GM19238 (cell line): ENCODE results near the gene DNAJC13.
A peak's percentile ranks its signal among the peaks of the same experiment; 100 is the strongest.
"Not testable (repeated sequence)": the region's sequence is repeated elsewhere in the genome, so short reads cannot be mapped to it uniquely, and the experiment has no call there.

ENCODE experiments used
- DNase-seq: peaks from one replicate; pipeline ENCODE4 v3.0.0; 2011; ENCODE audit warnings: low spot score; ENCODE audit not compliant: insufficient read length

DNAJC13 gene

DNA sequence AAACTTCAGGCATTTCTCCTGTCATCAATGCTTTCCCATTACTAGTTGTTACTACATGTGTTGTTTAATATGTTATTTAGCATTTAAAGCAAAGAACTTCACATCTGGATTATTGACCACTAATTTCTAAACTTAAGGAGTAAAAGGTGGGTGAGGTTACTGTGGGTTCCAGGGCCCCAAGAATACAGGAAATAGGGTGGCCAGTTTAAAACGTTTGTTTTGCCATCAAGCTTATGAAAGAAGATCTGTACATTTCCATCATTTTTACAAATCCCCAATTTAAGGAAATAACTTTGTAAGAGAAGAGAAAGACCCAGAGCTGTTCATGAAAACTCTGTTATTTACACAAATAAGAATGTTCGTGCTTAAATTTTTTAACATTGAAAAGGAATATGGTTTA, 125.3 kb downstream of the DNAJC13 start:
- DNase-seq = no peak

DNA sequence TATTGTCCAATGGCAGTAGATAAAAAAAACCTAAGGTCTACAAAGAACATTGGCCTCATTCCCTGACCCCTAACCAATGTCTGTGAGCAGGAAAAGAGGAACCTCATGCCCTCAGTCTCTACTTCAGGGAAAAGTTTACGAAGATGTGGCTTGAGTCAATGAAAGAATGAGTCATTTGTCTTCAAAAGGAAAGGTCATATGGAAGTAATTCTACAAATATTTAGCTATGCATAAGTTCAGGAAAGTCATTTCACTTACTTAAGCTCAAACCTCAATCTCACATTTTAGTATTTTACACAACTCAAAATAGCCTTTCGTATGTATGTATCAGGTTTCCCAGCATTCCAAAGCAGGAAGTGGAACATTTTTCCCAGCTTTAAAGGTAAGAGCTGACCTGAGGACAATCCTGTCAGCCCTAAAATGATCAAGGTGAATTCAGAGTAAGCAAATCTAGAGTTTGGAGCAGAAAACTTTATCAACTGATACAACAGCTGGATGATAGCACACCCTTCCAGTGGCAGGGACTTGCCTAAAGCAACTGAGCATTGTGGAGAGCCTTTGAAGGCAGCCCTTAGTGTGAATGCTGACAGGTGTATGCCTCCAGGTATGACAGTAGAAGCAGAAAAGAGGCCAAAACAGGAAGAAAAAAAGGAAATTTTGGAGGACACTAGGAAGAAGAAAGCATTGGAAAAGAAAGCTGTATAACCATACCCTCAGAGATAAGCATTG, 125.9 kb downstream of the DNAJC13 start:
- DNase-seq = no peak

DNA sequence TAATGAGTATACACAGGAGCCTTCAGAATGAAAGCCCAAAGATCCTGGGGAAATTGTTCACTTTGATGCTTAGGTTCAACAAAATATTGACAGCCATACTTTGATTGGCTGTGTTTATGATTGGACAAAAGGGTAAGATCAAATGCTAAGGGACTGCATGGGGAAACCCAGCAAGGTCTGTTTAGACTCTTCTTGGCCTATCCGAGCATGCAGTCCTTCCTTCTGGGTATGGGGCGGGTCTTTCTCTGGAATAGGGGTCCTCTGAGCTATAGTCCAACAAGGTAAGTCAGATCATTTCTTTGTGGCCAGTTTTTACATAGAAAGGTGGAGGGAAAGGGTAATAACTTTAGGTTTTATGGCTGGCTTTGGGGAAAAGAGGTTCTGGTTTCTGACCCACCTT, 126.8 kb downstream of the DNAJC13 start:
- no peak for DNase-seq

DNA sequence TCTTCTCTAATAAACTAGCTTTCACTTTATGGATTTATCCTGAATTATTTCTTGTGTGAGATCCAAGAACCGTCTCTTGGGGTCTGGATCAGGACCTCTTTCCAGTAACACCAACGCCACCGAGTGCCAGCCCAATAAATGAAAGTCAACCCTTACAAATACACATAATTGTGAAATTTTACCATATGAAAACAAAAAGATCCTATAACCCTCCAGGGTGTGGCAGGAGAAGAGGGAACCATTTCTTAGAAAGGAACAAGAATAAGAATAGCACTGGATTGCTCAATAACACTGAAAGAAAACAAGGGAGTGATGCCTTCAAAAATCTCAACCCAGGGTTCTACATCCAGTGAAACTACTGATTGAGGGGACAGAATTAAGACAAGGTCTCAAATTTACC, 128.2 kb downstream of the DNAJC13 start:
- DNase-seq = no peak

DNA sequence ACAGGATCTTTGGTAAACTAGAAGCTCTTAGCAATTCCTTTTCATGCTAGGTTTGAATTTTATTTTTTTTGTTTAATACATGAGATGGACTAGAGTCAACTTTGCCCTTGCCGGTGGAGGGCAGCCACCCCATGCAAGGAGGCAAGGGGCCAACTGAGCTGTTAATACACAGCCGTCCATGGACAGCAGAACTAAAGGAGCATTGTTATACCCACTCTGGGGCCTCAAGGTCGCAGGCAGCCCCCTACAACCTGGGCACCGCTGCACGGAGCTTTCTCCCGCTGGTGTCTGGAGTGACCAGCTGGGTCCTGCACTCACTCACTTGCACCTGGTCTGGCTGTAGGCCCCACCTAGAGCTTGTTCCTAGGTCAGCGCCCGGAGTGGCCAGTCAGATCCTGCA, 131.9 kb downstream of the DNAJC13 start:
- DNase-seq = no peak

DNA sequence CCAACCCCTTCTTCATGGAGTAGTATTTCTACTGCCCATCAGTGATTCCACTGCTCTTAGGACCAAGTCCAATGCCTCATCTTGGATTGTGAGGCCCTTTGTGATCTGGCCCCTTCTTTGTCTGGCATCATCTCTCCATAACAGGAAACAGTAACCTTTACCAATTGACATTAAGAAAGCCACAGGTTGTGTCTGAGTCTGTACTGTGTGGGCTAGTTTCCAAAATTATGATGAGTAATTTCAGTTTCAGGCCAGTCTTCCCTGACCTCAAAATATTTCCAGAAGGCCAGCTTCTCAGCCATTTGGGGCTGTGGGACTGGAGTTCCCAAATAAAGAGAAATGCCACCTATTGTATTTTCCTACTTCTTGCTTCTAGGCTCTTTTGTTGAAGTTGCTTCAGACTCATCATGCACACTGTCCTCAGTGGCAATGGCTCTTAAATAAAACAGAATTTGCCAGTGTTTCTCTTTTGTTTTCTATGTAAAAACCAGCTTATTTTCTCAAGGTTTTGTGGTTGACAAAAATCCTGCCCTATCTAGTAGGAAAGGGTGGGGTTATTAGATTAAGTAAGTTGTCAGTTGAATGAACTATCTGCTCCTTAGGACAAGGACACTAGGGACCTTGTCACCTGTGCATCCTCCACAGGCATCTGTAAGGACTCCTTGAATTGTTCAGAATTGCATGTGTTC, 132.7 kb downstream of the DNAJC13 start:
- DNase-seq = peak; percentile 10

DNA sequence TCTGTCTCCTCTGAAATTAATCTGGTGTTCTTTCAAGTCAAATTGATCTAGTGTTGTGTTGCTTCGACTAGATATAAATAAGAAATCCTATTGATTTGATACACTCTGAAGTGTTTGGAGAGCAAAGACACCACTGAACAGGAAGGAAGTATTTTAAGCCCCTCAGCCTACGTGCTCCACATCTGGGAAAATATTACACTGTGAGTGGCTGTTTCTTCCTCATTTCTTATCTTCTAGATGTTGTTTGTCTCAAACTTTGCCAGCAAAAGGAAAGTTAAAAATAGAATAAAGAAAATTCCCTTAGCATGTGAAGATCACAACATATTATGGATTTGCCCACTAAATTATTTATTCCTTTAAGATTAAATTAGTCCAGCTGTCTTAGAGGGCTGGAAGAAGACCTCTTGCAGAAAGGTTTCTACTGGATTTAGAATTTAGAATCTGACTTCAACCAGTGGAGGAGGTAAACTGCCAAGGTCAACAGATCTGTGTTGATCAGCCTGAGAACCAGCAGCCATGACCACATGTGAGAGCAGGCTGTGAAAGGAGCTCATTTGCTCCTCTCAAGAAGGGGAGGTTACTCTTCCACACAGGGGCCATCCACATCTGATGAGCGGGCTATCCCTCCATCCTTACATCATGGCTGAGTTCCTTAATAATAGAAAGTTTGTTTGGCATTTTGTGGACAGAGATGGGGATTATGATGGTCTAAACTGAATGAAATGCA, 133.4 kb downstream of the DNAJC13 start:
- DNase-seq = no peak

DNA sequence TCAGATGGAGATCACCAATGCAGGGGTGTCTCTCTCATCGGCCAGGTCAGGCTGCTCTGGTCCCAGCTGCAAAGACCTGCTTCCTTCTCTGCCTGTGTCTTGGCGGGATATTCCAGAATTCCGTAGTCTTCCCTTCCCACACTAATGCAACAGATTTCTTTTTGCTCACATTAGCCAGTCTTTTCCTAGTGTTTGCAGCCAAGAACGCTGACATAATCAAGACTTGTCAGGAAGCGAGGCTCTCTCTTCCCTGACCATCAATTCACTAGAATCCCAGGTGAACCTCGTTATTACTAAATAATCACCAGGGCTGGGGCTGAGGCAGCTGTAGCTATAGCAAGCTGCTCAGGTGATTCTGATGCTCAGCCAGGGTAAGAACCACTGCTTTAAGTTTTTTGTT, 136.5 kb downstream of the DNAJC13 start:
- no peak for DNase-seq

DNA sequence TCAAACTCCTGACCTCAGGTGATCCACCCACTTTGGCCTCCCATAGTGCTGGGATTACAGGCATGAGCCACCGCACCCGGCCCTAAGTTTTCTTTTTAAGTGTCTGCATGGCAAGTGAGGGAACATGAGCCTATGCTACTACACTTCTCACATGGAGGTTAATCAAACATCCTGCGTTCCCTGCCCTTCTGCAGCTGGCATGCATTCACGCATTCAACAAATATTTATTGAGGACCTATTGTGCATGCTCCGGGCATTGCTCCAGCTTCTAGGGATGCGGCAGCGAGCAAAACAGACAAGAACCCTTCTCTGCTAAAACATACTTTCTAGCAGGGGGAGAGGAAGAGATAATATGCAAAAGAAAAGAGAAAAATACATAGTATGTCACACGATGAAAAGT, 137.1 kb downstream of the DNAJC13 start:
- no peak for DNase-seq

DNA sequence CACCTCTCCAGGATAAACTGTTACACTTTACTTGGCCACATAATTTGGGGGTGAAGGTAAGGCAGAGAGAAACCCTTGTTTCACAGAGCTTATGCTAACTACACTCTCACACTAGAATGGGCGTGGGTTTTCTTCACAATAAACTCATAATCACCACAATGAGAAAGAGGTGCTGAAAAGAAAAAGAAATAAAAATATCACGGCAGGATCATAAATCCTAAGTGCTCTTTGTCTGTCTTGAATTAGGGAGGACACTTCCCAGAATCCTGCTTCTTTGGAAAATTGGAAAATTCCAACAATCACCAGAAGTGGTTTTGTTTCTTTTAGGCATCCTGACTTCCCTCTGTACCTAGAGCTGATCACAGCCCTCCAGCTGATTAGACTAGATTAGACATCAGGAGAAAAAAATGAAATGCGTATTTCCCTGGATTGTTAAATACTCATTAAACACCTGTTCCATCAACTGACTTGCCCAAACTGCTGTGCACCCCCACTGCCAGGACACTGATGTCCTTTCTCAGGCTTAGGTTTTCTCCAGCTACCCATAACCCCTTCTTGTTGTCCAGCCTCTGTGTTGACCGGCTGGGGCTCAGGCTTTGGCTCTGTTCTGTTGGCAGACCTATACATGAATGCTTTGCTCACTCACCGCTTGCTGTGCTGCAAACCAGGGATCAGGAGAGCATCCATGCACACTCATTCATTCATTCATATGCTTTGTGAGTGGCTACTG, 138.2 kb downstream of the DNAJC13 start:
- no peak for DNase-seq

DNA sequence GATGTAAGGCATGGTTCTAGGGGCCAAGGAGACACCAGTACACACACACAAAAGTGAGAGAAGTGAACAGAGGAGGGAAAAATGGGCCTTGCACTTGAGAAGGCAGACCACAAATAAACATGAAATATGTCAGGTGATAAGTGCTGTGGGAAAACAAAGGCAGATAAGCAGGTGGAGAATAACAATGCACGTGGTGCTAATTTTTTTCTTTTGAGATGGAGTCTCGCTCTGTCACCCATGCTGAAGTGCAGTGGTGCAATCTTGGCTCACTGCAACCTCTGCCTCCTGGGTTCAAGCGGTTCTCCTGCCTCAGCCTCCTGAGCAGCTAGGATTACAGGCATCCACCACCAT, 138.7 kb downstream of the DNAJC13 start:
- DNase-seq = not testable (repeated sequence)

DNA sequence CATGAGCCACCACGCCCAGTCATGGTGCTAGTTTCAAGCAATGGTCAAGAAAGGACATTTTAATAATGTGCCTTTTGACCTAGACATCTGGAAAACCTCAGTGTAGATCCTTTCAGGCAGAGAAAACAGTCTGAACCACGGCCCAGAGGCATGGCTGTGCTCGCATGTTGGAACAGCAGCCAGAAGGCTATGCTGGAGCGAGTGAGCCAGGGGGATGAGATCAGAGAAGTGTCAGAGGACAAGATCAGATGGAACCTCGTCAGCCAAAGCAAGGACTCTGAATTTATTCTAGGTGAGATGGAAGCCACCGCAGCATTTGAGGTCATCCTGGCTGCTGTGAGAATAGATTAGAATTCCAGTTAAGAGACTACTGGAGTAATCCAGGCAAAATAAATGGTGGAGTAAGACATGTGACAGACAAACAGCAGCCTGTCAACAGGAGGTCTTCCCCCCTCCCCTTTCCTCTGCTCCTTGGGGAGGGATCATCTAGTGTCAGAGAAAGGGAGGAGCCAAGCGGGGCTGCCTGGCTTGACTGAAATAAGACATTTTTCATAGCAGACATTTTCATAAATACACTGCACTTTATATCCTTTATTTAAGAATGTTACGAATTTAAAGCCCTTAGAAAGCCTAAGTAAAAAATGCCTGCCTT, 139.3 kb downstream of the DNAJC13 start:
- no peak for DNase-seq

DNA sequence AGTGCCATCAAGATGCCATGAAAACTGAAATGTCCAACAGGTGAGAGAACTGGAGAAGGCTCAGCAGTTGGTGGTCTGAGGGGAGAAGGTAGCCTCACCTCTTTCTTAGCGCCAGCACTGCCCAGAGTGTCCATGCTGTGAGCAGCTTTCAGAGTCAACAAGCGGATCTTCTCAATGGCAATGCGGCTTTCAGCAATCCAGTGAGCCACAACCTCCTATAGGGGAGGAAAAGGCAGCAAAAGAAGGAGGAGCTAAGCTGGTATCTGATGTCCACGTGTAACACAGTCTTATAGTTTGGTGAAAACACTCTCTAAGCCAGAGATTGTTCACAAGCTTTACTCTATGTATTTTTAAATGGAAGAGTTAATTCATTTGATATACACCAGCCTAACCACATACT, 143.7 kb downstream of the DNAJC13 start:
- no peak for DNase-seq

DNA sequence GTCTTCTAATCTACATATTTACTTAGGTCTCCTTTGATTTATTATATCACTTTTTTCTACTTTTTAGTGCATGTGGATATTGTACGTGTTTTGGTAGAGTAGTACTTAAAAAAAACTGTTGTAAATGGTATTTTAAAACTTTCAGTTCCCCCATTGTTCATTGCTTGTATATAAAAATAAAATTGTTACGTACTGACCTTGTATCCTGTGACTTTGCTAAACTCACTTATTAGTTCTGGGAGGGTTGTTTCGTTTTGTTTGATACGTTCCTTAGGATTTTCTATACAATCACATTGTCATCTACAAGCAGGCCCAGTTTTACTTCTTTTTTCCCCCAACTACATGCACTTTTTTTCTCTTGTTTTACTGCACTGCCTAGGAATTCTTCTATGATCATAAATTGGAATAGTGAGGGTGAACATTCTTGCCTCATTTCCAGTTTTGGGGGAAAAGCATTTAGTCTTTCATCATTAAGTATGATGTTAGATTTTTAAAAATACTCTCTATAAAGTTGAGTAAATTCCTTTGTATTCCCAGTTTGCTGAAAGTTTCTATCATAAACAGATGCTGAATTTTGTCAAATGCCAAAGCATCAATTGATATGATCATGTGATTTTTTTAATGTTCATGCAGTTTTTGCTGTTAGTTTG, 146.2 kb downstream of the DNAJC13 start:
- DNase-seq = no peak

DNA sequence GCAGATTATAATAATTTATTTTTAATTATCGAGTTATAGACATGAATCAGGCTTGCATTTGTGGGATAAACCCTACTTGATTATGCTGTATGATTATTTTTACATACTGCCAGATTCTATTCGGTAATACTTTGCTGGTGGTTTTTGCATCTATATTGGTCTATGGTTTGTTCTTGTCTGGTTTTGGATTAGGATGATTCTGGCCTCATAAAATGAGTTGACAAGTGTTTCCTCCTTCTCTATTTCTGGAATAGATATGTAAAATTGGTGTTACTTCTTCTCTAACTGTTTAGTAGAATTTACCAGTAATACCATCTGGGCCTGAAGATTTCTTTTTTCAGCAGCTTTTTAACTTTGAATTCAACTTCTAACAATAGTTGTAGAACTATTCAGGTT, 146.8 kb downstream of the DNAJC13 start:
- DNase-seq = no peak

DNA sequence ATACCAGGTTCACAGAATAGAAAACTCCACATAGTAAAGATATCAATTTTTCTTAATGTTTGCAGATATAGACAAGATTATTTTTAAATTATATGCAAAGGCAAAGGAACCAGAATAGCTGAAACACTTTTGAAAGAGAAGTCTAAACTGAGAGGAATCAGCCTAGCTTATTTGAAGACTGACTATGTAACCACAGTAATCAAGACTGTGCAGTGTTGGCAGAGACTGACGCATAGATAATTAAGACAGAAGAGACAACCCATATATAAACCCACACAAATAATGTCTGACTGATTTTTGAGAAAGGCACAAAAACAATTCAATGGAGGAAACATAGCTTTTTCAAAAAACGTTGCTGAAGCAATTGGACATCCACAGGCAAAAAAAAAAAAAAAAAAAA, 151.1 kb downstream of the DNAJC13 start:
- DNase-seq = no peak

DNA sequence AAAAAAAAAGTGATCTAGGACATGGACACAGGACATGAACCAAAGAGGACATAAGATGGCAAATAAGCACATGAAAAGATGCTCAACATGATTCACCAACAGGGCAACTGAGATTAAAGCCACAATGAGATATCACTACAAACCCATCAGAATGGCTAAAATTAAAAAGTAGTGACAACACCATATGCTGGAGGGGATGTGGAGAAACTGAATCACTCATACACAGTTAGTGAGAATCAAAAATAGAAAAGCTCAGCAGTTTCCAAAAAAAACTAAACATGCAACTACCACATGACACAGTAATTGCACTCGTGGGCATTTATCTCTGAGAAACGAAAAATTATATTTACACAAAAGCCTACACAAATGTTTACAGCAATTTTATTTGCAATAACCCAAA, 151.9 kb downstream of the DNAJC13 start:
- no peak for DNase-seq

DNA sequence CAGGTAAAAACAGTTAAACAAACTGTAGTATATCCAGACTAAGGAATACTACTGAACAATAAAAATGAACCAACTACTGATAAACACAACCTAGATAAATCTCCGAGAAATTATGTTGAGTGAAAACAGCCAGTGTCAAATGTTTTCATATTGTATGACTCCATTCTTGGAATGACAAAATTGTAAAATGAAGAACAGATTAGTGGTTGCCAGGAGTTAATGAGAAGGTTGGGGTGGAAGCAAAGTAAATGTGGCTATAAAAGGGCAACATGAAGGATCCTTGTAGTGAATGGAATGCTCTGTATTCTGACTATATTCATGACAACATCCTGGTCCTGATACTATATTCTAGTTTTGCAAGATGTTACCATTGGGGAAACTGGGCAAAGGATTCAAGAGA, 152.3 kb downstream of the DNAJC13 start:
- DNase-seq = no peak

DNA sequence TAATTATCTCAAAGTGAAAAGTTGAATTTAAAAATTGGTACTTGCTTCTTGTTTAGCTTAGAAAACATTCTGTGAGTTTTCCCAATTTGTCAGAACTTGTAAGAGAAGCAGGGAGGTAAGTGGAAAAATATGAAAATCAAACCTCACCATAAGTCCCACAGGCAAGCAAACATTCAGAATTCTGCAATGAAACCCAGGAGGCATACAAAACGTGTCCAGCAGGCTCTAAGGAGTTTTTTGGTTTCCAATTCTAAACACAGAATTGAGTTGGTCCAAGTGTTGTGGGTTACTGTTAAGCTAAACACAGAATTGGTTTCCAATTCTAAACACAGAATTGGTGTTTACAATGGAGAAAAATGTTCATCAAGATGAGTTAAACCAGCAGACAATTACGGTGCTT, 152.7 kb downstream of the DNAJC13 start:
- no peak for DNase-seq

DNA sequence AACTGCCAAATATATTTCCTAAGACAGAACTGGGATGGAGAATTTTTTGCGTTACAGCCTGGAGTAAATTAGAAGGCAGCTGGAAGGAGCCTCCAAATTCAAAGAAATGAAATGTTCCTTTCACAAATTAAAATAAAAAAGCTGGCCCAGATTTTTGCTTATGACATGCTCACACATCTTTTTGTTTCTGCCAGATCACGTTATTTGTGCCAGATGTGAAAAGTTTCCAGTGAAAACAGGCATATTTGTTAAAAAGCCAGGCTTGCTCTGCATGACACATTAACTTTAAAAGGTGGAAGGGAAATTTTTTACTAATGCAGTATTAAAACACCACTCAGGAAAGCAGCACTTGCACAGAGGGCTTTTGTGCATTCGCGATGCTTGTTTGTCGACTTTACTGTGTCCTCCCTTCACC, 156.5 kb downstream of the DNAJC13 start:
- DNase-seq = no peak

DNA sequence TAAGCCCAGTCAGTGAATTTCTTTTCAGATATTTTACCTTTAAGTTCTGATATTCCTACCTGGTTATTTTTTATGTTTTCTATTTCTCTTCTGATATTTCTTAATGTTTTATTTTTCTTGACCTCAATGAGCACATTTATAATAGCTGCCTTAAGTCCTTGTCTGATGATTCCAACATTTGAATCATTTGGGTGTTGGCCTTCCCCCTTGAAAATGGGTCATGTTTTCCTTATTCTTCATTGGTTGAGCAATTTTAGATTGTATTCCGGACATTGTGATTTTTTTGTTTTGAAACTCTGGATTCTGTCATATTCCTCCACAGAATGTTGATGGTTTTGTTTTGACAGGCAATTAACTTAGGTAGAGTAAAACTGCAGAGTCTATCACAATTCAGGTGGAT, 170.1 kb downstream of the DNAJC13 start:
- no peak for DNase-seq
